ENCODE data around the gene XRCC3. TPM values are rescaled to one million over a fixed set of nuclear protein-coding genes. Genes with fewer than 3 reads are reported as not detected.

Gene XRCC3
- total and polyA plus RNA-seq, 10 of the 15 experiments (the other 5 are each of a cell fraction or from before 2014, with no cell fraction given) = 0.37 to 52.0 (median 26.8) TPM

DNA sequence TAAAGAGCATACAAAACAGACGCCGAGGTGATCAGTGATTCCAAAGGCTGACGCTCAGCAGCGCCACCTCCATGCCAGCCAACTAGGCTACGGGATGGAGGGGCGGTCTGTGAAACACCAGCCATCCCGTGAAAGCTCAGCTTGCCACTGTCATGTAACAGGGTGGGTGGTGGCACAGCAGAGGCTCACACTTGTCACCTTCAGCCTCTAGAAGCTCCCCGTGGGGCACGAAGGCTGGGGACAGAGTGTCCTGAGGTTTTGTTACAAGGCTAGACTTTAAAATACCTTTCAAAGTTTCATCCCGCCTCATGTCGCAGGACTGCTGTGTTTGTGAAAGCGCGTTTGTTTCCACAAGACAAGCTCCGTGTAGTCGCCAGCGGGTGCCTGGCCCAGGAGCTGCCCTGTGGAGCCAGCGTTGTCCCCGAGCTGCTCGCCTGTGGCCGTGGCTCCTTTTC is 20.7 kb downstream of the XRCC3 start:
- Histone ChIP-seq H4K20me1 (ENCODE audit: control insufficient read depth, insufficient read depth) (no peaks in the 10 kb centered on the region), H3K79me2 (ENCODE audit: control insufficient read depth, insufficient read depth, low read length) (peaks cover 8% of the 10 kb centered on the region), H2AFZ (ENCODE audit: control insufficient read depth, low read depth, low read length) (no peak overlapping the region), H3K9me3 (replicated peaks; ENCODE audit: control insufficient read depth, insufficient read depth, low read length) (no peaks in the 10 kb centered on the region), H3K4me2 (ENCODE audit: control insufficient read depth, insufficient read depth) (no peak overlapping the region), H3K9ac (ENCODE audit: control insufficient read depth, insufficient read depth, low read length) (no peak overlapping the region), H3K27me3 (replicated peaks in 1 of 2; ENCODE audit: control insufficient read depth in 2 of 2, insufficient read depth in 2 of 2, low read length in 1 of 2) (no peaks in the 10 kb centered on the region), H3K27ac (ENCODE audit: control insufficient read depth, insufficient read depth) (no peak overlapping the region), H3K36me3 (ENCODE audit: control insufficient read depth in 2 of 2, insufficient read depth in 2 of 2, low read length in 1 of 2) (peaks cover 11 to 20% of the 10 kb centered on the region in 2 experiments; a peak in 3 of 4 replicates), H3K4me1 (ENCODE audit: control insufficient read depth, insufficient read depth, low read length) (peaks cover 27% of the 10 kb centered on the region), H3K4me3 (no peak overlapping the region)
- DNase-seq (ENCODE audit: low read depth, low spot score) (no peak), ATAC-seq (no peak), FAIRE-seq (no peak)
- ChIA-PET POLR2A (interaction anchor here (0.6 kb wide), 1 partner anchor 30 kb away, joined by 3 read pairs; no protein-coding TSS in a partner anchor), SMC1A (ENCODE audit: uncharacterized antibody, unreplicated experiment) (interaction anchor here (1.0 kb wide), 1 partner anchor 123 kb away, joined by 3 read pairs; no protein-coding TSS in a partner anchor), RAD21 (ENCODE audit: unreplicated experiment) (interaction anchor here (0.6 kb wide), 2 partner anchors 24 to 1606 kb away, joined by 3 read pairs; partner anchors contain the start of gene BRF1), CTCF (no interaction called here)
- in situ Hi-C loops (cut with MboI) = no loop called here
- no TSS peak for BruUV-seq (replicated peaks)
- intact Hi-C loops (cut with micrococcal nuclease; ENCODE audit: unreplicated experiment) = no loop called here
- 96% methylated on average over 20 of the region's 20 CpGs for WGBS (ENCODE audit: insufficient coverage, insufficient replicate concordance, low lambda C conversion rate, missing lambda C conversion rate)
- no peak for TF ChIP-seq PML (IDR thresholded peaks at IDR 0.05; ENCODE audit: low read length)
- no peak for TF ChIP-seq IRF4 (IDR thresholded peaks at IDR 0.05; ENCODE audit: low read depth, low read length)
- TF ChIP-seq TCF7 (IDR thresholded peaks at IDR 0.05; ENCODE audit: borderline replicate concordance) = no peak
- TF ChIP-seq, protein P1, sequence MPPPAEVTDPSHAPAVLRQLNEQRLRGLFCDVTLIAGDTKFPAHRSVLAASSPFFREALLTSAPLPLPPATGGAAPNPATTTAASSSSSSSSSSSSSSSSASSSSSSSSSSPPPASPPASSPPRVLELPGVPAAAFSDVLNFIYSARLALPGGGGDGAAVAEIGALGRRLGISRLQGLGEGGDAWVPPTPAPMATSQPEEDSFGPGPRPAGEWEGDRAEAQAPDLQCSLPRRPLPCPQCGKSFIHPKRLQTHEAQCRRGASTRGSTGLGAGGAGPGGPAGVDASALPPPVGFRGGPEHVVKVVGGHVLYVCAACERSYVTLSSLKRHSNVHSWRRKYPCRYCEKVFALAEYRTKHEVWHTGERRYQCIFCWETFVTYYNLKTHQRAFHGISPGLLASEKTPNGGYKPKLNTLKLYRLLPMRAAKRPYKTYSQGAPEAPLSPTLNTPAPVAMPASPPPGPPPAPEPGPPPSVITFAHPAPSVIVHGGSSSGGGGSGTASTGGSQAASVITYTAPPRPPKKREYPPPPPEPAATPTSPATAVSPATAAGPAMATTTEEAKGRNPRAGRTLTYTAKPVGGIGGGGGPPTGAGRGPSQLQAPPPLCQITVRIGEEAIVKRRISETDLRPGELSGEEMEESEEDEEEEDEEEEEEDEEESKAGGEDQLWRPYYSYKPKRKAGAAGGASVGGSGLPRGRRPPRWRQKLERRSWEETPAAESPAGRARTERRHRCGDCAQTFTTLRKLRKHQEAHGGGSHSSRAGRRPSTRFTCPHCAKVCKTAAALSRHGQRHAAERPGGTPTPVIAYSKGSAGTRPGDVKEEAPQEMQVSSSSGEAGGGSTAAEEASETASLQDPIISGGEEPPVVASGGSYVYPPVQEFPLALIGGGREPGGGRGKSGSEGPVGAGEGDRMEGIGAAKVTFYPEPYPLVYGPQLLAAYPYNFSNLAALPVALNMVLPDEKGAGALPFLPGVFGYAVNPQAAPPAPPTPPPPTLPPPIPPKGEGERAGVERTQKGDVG (CRISPR knock-in tag; IDR thresholded peaks at IDR 0.05) = no peak
- no peak for TF ChIP-seq POLR2AphosphoS5 (IDR thresholded peaks at IDR 0.05; ENCODE audit: low read length)
- no peak for TF ChIP-seq RCOR1 (conservative IDR thresholded peaks at IDR 0.05; ENCODE audit: low read depth, low read length)
- TF ChIP-seq, protein P2, sequence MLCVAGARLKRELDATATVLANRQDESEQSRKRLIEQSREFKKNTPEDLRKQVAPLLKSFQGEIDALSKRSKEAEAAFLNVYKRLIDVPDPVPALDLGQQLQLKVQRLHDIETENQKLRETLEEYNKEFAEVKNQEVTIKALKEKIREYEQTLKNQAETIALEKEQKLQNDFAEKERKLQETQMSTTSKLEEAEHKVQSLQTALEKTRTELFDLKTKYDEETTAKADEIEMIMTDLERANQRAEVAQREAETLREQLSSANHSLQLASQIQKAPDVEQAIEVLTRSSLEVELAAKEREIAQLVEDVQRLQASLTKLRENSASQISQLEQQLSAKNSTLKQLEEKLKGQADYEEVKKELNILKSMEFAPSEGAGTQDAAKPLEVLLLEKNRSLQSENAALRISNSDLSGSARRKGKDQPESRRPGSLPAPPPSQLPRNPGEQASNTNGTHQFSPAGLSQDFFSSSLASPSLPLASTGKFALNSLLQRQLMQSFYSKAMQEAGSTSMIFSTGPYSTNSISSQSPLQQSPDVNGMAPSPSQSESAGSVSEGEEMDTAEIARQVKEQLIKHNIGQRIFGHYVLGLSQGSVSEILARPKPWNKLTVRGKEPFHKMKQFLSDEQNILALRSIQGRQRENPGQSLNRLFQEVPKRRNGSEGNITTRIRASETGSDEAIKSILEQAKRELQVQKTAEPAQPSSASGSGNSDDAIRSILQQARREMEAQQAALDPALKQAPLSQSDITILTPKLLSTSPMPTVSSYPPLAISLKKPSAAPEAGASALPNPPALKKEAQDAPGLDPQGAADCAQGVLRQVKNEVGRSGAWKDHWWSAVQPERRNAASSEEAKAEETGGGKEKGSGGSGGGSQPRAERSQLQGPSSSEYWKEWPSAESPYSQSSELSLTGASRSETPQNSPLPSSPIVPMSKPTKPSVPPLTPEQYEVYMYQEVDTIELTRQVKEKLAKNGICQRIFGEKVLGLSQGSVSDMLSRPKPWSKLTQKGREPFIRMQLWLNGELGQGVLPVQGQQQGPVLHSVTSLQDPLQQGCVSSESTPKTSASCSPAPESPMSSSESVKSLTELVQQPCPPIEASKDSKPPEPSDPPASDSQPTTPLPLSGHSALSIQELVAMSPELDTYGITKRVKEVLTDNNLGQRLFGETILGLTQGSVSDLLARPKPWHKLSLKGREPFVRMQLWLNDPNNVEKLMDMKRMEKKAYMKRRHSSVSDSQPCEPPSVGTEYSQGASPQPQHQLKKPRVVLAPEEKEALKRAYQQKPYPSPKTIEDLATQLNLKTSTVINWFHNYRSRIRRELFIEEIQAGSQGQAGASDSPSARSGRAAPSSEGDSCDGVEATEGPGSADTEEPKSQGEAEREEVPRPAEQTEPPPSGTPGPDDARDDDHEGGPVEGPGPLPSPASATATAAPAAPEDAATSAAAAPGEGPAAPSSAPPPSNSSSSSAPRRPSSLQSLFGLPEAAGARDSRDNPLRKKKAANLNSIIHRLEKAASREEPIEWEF (IDR thresholded peaks at IDR 0.05; ENCODE audit: insufficient replicate concordance, low read depth, low read length) = no peak
- TF ChIP-seq RAD51 (IDR thresholded peaks at IDR 0.05) = no peak
- no peak for TF ChIP-seq ZSCAN29 (IDR thresholded peaks at IDR 0.05)
- no peak for TF ChIP-seq PAX5 (IDR thresholded peaks at IDR 0.05; ENCODE audit: borderline replicate concordance, low read depth, low read length)
- TF ChIP-seq WRNIP1 (IDR thresholded peaks at IDR 0.05; ENCODE audit: borderline replicate concordance, low read depth, low read length) = no peak
- TF ChIP-seq, protein P3, sequence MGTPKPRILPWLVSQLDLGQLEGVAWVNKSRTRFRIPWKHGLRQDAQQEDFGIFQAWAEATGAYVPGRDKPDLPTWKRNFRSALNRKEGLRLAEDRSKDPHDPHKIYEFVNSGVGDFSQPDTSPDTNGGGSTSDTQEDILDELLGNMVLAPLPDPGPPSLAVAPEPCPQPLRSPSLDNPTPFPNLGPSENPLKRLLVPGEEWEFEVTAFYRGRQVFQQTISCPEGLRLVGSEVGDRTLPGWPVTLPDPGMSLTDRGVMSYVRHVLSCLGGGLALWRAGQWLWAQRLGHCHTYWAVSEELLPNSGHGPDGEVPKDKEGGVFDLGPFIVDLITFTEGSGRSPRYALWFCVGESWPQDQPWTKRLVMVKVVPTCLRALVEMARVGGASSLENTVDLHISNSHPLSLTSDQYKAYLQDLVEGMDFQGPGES (IDR thresholded peaks at IDR 0.05) = no peak
- TF ChIP-seq ZNF217 (IDR thresholded peaks at IDR 0.05) = no peak
- TF ChIP-seq CBFB (IDR thresholded peaks at IDR 0.05; ENCODE audit: low read depth) = no peak
- no peak for TF ChIP-seq MEF2A (IDR thresholded peaks at IDR 0.05; ENCODE audit: insufficient read depth, low read depth, low read length)
